GM18505 (cell line): ENCODE results near the gene PPP6R2.

ENCODE experiments used
- ATAC-seq: cut with Tn5 transposase; IDR thresholded peaks from one replicate; pipeline ENCODE4 v1.9.1; 2021; ENCODE audit not compliant: unreplicated experiment
- POLR2A ChIP-seq: IDR thresholded peaks from 4 replicates; pipeline ENCODE4 v1.6.1; 2011; ENCODE audit warnings: borderline replicate concordance; ENCODE audit not compliant: insufficient read depth, insufficient read length; ENCODE audit errors: extremely low read depth

The PPP6R2 gene

DNA sequence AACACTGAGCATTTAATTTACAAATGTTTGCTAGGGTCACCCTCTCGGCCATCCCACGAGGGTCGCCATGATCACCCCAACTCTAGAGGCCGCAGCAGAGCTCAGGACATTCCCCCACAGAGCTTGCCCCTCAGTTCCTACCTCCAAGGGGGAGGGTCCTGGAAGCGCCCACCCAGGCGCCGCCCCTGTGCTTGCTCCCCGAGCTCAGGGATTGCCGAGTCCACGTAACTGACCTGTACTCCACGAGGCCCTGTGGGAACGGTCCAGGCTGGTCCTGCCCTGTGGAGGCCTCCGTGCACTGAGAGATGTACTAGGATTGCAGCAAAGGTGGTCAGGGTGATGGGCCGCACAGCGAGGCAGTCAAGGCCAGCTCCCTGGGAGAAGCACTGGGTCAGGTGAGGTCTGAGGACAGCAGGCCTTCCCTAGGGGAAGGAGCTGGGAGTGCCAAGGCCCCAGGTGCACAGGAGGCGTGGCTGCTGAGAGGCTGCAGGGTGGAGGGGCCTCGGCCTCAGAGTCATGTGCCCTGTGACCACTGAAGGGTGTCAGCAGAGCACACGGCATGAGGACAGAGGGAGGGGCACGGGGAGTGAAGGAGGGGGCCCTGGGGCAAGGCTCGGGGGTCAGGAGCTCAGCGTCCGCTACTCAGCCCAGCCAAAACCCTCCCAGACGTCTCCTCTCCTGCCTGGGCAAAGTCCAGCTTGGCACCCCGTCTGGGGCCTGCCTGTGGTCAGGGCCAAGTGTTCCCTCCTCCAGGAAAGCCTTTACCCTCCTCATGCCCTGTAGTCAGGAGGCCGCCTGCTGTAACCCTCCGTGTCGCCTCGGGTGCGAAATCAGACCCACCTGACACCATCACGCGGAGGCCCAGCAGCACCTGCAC lies 141.1 kb downstream of the PPP6R2 start:
- no peak for TF ChIP-seq POLR2A
- no peak for ATAC-seq

DNA sequence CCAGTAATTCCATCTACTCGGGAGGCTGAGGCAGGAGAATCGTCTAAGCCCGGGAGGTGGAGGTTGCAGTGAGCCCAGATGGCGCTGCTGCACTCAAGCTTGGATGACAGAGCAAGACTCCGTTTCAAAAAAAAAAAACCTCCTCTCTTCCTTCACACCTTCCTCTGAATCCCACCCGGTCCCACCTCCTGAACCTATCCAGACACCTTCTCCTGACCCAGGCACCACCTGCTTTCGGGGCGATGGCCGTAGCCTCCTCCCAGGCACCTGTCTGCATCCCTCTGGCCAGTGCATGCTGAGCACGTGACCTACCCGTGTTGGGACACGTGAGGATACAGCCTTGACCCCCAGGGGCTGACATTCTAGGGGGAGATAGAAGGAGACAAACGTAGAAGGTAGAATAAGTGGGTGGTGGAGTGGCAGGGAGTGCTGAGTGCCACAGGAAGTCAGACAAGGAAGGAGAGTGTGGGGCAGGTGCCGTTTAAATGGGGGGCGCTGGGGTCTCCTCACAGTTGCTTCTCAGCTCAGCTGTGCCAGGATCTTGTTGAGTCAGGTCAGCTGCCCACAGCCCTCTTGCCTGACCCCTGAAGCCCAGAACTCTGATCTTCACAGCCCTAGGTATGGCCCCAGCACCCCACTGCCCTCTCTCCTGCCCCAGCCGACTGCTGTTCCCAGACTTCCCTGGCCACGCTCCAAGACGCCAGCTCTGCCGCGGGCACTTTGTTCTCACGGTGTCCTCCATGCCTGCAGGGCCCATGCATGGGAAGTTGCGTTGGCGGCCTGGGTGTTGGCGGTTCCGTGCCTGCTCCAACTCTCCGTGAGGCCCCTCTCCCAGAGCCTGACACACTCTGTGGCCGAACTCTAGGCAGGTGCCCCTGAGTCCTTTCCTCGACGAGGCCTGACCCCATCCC lies 142.3 kb downstream of the PPP6R2 start:
- TF ChIP-seq POLR2A, result no peak
- no peak for ATAC-seq

DNA sequence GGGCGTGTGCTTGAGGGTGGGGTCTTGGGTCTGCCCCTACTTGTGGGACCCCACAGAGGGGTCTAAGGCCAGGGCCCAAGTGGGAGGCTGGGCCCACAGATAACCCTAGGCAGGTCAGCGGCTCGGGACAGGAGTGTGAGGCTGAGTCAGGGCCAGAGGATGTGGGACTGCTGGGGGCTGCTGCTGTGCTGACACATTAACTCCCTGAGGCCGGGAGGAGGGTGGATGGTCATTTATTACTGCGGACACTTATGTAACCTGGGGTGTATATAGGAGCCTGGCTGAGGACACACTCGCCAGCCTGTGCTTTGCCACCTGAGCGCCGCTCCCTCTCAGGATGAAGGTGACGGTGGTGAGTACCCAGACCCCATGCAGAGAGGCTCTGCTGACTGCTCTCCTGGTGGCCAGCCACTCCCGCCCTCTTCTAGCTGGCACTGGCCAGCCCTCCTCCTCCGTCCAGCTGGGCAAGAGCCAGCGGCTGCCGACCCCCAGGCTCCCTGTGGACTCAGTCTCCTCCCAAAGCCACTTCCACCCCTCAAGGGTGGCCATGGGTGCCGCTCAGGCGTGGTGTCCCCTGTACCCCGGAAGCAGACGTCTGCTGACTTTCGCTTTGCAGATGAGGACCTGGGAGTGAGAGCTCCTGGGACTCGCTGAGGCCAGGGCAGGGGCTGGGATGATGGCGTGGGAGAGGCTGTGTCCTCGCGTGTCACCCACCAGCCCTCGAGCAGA lies 143.6 kb downstream of the PPP6R2 start, which contains the start of gene MIOX:
Gene MIOX, plus strand, starts transcription at position 299 of the 729 bp plus-strand sequence. Its CDS starts 39 bp downstream, at position 338.
- no peak for TF ChIP-seq POLR2A
- no peak for ATAC-seq

DNA sequence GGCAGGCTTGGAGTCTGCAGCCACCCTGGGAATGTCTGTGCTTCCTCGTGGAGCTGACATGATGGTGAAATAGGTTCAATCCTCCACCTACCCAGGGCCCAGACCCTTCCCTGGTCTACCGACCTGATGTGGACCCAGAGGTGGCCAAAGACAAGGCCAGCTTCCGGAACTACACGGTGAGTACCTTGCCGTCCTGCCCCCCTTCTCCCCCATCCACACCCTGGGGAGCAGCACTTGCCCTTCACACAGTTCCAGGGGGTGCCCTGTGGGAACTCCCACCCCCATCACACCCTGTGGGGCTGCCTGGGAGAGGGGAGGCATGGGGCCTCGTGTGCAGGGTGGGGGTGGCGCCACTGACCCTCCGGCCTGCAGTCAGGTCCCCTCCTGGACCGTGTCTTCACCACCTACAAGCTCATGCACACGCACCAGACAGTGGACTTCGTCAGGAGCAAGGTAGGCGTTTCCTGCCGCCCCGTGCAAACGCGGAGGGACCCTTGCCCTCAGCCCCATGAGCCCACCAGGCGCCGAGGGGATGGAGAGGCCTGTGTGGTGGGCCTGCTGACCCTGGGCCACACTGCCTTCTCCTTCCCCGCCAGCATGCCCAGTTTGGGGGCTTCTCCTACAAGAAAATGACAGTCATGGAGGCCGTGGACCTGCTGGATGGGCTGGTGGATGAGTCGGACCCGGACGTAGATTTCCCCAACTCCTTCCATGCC lies 144.3 kb downstream of the PPP6R2 start:
- no peak for TF ChIP-seq POLR2A
- no peak for ATAC-seq

DNA sequence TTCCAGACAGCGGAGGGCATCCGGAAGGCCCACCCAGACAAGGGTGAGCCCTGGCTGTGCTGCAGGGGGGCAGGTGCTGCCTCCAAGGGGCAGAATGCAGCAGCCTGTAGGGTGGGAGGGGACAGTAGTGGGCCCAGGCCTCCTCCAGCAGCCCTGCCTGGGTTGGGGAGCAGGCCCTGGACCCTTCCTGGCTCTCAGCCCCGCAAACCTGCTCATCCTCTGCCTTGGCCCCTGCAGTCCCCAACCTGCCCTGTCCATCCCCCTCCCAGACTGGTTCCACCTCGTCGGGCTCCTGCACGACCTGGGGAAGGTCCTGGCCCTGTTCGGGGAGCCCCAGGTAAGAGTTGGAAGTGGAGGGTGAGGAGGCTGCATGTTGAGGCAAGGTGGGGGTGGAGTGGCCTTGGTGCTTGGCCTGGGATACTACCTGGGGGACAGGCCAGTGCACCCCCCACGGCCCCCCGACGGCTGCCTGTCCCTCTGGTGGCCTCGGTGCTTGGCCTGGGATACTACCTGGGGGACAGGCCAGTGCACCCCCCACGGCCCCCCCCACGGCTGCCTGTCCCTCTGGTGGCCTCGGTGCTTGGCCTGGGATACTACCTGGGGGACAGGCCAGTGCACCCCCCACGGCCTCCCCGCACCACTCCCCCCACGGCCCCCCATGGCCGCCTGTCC lies 145.0 kb downstream of the PPP6R2 start:
- TF ChIP-seq POLR2A, result no peak
- no peak for ATAC-seq

DNA sequence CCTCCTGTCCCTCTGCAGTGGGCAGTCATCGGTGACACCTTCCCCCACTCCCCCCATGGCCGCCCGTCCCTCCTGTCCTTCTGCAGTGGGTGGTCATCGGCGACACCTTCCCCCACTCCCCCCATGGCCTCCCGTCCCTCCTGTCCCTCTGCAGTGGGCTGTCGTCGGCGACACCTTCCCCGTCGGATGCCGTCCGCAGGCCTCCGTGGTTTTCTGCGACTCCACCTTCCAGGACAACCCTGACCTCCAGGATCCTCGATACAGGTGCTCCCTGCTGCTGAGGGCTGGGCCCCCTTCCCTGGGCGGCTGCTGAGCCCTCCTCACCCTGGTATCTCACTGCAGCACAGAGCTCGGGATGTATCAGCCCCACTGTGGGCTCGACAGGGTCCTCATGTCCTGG lies 145.8 kb downstream of the PPP6R2 start:
- ATAC-seq, result no peak

DNA sequence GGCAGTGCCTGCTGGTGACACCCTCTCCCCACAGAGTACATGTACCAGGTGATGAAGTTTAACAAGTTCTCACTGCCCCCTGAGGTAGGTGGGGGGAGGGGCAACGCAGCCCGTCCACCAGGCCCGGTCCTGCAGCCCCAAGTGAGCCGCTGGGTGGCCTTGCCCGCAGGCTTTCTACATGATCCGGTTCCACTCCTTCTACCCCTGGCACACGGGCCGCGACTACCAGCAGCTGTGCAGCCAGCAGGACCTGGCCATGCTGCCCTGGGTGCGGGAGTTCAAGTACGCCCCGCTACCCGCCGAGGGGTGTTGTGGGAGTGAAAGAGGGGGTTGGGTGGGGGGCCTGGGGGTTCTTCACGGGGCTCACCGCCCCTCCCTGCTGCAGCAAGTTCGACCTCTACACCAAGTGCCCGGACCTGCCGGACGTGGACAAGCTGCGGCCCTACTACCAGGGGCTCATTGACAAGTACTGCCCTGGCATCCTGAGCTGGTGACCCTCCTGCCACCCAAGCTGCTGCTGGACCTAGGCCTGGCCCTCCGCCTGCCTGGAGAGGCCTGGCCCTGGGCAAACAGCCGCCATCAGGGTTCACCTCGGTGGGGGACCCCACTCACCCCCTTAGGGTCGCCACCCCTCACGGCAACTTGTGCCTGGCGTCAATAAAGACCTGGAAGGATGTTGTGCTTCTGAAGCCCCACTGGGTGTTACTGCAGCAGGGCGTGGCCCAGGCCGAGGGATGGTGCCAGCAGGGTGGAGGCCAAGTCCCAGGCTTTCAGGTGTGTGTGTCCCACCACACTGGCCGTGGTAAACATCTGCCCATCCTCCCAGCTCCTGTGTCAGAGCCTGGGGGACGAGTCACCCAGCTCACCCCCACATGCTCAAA lies 146.5 kb downstream of the PPP6R2 start:
- TF ChIP-seq POLR2A, result no peak
- no peak for ATAC-seq

More for the DNA sequence above, 145.8 kb downstream of the PPP6R2 start:
- TF ChIP-seq POLR2A, result no peak

DNA sequence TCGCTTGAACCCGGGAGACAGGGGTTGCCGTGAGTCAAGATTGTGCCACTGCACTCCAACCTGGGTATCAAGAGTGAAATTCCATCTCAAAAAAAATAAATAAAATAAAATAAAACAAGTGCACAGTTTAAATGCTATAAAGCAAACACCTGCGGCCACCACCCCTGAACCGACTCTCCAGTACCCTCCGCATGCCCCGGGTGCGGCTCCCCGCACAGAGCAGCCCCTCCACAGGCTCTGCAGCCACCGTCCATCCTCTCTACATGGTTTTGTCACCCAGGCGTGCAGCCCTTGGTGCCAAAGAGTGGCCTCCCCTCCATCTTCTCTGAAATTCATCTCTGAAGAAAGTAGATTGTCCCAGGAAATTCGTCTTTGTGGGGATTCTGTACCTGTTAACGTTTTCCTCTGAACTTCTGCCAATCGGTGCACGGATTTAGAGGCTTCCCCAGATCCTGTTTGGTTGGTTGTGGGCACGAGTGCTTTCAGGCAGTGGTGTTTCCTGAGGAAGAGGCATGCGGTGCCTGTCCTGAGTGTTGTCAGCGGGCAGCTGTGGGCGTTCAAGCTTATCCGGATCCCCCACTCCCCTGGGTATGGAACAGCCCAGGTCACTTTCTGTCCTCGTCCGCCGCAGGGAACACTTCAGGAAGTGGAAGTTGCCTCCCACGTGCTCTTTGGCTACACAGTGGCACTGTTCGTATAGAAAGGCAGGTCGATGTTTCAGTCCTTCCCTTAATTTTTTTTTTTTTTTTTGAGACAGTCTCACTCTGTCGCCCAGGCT lies 147.6 kb downstream of the PPP6R2 start:
- no peak for ATAC-seq
- no peak for TF ChIP-seq POLR2A
